Activated CD4-positive, alpha-beta T cell treated with anti-CD3 and anti-CD28 coated beads, Interleukin-2, Interleukin-6, amounts not matched to agents 100 ng/mL and 50 ng/mL, durations not matched to agents 16 hours and 8 hours (primary cell): ENCODE measurements around the gene PCNX2.

Experiments
- DNase-seq: peaks from one replicate; pipeline ENCODE4 v3.0.0-alpha.2; 2020

Gene PCNX2

GRCh38 chr1:233316473-233316872, 20.9 kb upstream of the PCNX2 start:
- DNase-seq = no peak

DNA sequence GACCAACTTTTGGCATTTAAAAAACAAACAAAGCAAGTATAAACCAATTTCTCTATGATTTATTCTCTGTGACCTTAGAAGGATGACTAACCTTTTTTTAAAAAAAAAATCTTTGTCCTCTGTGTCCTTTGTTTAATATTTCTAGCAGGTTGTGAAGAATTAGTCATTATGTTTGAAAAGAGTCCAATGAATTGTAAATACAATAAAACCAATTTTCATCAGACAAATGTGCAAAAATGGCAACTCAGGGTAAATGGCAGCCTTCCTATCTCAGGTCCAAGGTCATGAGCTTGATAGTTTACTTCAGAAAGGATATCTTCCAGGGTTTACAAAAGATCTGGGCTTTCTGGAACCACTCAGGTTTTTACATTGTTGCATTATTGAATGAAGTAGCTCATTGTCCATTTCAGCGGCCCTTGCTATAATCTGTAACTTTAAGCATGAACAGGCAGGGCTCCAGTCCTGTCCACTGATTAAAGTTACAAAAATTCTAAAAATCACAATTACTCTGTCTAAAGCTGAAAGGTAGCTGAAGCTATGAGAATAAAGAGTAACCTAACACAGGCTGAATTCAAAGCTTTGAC, 20.3 kb upstream of the PCNX2 start:
- DNase-seq = no peak

DNA sequence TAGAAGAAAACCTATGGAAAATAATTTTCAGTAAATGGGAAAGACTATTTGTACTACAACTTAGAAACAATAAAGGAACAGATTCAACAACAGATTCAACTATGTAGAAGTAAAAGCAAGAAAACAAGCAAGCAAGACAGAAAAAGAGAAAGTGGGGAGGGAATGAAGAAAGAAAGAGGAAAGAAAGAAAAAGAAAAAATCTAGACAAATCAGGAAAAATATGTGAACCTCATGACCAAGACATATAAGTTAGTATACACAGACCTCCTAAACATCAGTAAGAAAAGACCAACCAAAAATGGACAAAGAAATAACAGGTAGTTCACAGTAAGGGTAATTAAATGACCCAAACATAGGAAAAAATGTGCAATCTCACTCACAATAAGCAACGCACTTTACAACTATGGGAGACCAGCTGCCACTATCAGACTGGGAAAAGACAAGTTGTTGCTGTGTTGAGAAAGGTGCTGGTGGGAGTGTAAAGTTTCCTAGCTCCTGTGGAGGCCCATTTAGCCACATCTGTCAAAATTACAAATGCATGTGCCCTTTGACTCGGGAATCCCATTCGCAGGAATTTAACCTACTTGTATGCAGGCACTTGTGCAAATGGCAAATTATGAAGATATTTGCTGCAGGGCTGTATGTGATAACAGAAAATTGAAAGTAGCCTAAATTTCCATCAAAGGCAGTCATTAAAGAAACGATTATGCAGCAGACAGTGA, 18.1 kb upstream of the PCNX2 start:
- DNase-seq = no peak

GRCh38 chr1:233304489-233305102, 9.1 kb upstream of the PCNX2 start:
- DNase-seq = peak; percentile 40

DNA sequence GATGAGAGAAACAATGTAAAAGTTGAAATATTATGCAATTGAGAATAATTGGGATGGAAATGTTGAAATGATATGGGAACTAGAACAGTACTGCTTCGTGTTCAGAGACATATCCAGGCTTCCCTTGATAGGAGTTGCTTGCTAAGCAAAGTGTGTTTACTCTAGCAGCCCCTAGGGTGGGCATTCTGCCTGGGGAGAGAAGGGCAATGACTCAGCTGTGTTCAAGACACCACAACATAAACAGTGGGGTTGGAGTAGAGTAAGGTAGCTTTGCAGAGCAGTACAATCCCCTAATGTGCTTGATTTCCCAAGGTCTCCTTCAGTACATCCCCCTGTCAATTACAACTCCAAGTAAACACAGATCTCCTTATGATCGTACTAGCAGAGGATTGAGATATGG, 4.8 kb upstream of the PCNX2 start:
- no peak for DNase-seq

GRCh38 chr1:233299450-233299849, 3.9 kb upstream of the PCNX2 start:
- DNase-seq = no peak

DNA sequence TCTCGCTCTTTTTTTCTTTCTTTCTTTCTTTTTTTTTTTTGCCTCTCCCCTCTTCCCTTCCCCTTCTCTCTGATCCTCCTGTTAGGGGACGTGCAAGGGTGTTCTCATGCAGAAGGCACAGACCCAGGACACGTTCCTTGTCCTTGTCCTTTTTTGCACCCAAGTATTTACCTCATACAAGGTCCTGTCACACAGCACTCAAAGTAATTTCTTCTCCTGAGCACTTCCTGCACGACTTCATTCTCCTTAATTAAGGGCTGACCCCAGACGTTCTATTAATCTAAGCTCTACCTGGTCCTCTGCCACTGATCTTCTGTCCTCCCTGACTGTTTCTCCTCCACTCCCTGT, 424 bp upstream of the PCNX2 start:
- DNase-seq = no peak

DNA sequence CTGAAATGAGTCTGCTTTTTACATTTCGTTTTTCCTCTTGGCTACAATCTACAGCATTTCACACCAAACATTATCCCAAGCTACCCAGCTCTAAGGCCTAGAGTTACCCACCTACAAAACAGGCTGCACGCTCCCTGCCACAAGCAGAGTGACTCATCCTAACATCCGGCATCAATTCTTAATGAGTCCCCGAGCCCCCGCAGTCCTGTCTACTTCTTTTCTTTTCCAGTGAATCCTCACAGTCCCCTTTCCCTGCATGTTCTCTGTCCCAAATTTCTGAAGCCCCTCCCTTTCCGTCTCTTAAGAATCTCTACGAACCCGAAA, 650 bp downstream of the PCNX2 start:
- peak; percentile 66 for DNase-seq

GRCh38 chr1:233293556-233294446, 1.7 kb downstream of the PCNX2 start:
- no peak for DNase-seq

GRCh38 chr1:233290396-233291034, 5.0 kb downstream of the PCNX2 start:
- no peak for DNase-seq

DNA sequence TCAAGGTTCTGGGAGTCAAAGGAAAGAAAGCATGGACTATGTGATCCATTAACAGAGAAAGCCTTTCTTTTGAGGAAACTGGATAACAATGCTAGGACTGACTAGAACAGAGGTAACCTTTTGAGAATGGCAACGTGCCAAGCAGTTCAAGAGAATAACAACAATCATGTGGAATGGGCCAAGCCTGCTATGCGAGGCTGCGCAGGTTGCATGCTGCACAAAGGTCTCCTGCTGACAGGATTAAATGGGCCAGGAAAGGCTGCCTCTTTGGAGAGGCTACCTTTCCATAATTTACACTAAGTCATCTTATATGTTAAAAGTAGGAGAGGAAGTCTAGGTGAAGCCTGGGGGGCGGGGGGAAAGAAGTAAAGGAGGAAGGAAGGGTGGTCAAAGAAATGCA, 5.8 kb downstream of the PCNX2 start:
- DNase-seq = no peak

DNA sequence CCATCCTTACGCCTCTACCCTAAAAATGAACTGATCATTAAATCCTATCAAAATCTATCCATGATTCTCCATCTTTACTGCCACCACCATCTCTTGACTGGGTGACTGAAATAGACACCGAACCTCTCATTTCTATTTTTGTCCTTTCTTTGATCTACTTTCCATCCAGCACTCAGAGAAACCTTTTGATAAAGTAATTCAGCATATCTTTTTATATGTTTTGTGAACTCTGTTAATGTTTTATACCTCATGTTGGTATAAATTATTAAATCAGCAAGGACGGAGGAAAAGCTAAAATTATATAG, 13.0 kb downstream of the PCNX2 start:
- no peak for DNase-seq

DNA sequence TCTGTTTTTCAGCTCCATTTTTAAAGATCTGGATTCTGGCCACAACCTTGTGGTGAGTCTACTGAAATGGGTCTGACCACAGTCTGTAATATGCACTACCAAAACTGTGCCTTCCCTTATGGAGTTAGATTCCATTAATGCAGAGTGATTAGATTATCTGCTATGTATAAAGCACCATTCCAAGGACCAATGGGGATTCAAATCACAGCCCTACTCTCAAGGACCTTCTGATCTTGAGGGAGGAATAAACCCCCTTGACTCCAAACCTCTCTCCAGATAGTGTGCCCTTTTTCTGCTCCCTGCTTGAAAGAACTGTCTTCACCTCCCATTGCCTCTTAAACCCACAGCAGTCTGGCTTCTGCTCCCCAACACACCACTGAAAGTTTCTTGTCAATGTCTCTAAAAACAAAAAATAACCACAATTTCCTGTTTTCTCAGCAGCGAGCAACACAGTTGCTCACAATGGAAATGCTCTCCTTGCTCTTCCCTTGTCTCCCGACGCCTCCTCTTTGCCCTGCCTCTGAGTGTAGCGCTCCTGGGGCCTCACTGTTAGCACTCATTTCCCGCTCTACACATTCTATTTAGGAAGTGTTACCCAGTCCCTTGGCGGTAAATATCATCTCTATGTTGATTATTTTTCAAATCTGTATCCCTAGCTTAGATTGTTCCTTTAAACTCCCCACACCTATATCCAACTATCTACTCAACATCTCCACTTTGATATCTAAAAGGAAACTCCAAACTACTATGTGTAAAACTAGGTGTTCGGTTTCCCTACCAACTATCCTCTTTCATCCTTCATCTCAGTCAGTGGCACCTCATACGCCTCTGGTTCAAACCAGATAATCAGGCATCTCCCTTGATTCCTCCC, 13.6 kb downstream of the PCNX2 start:
- DNase-seq = peak; percentile 64

- DNase-seq = no peak
Observed at GRCh38 chr1:233279971-233280370, 15.6 kb downstream of the PCNX2 start.

- no peak for DNase-seq
Observed at GRCh38 chr1:233278631-233279030, 16.9 kb downstream of the PCNX2 start.

GRCh38 chr1:233277637-233278606, 17.6 kb downstream of the PCNX2 start:
- DNase-seq = no peak

DNA sequence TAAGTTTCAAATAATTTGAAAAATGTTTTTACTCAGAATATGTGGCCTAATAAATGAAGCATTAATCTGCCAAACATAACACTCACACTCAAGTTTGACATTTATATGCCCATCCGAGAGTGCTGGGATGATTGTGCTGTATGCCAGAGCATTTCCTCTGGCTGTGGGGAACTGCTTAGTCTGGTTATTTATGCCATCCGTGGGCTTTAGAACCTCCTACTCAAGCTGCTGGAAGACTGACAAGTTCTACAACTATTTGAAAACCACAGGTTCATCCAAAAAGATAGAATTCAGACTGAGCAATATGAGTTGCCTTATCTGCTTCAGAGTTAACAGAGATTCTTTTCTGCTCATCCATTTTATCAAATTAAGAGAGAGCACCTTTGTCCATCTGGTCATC, 25.9 kb downstream of the PCNX2 start:
- DNase-seq = peak; percentile 21

DNA sequence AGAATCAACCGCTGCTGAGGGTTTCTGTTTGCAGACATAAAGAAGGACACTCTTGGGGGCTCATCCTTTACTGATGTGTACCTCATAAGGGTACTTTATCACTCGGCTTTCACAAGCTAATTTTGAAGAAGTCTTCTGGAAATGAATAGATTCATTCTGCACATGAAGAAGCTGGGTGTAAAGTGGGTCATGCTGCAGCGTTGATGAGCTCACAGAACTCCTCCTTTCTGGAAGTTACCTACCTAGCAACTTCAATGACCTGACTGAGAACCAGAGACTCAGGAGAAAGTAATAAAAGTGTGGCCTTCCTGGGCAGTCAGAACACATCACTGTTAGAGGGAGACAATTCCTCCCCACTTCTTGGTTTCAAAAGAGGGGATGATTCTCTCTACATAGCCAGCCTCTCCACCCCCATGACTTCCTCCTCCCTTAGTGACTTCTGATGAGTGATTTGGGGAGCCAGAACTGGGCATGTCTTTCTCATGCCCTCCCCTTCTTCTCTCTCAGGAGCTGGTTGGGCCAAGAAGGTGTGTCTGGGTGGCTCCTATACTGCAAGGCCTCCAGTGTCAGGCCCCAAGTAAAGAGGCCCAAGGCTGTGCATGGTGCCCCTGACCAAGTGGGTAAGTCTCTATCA, 27.0 kb downstream of the PCNX2 start:
- DNase-seq = peak; percentile 45

GRCh38 chr1:233261695-233262094, 33.8 kb downstream of the PCNX2 start:
- no peak for DNase-seq

- peak; percentile 62 for DNase-seq
Observed at GRCh38 chr1:233261206-233261605, 34.3 kb downstream of the PCNX2 start.

- DNase-seq = no peak
Observed at GRCh38 chr1:233257786-233258185, 37.7 kb downstream of the PCNX2 start.
